Breast epithelium (tissue), 3 donors: ENCODE data around the gene APOA4.

ENCODE experiments used
- POLR2A ChIP-seq: fragments of 450-650 bp; IDR thresholded peaks from one replicate; pipeline ENCODE4 v1.6.1; 2016; ENCODE audit warnings: antibody characterized with exemption, mild to moderate bottlenecking, moderate library complexity
- POLR2AphosphoS5 ChIP-seq, 3 donors: sonication (generic); formaldehyde crosslinking; IDR thresholded peaks; one replicate each; pipeline ENCODE4 v1.6.1; 2017; ENCODE audit warnings: antibody characterized with exemption in 3 of 3
- TF ChIP-seq, protein P1 (sequence below), 3 donors: fragments of 450-650 bp; IDR thresholded peaks; one replicate each; pipeline ENCODE4 v1.5.1; 2016 to 2017; ENCODE audit warnings: antibody characterized with exemption in 3 of 3, mild to moderate bottlenecking in 3 of 3, moderate library complexity in 3 of 3

GRCh38 chr11:116862951-116863350 is 39.8 kb upstream of the APOA4 start:
- TF ChIP-seq, protein P1, sequence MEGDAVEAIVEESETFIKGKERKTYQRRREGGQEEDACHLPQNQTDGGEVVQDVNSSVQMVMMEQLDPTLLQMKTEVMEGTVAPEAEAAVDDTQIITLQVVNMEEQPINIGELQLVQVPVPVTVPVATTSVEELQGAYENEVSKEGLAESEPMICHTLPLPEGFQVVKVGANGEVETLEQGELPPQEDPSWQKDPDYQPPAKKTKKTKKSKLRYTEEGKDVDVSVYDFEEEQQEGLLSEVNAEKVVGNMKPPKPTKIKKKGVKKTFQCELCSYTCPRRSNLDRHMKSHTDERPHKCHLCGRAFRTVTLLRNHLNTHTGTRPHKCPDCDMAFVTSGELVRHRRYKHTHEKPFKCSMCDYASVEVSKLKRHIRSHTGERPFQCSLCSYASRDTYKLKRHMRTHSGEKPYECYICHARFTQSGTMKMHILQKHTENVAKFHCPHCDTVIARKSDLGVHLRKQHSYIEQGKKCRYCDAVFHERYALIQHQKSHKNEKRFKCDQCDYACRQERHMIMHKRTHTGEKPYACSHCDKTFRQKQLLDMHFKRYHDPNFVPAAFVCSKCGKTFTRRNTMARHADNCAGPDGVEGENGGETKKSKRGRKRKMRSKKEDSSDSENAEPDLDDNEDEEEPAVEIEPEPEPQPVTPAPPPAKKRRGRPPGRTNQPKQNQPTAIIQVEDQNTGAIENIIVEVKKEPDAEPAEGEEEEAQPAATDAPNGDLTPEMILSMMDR (IDR thresholded peaks at IDR 0.05) = no peak
- TF ChIP-seq POLR2AphosphoS5 (IDR thresholded peaks at IDR 0.05) (no peak), POLR2A (no peak)
